Amygdala (tissue), 56 donors: Measurements from ENCODE around the gene A2M.

ENCODE experiments used
- DNase-seq, 56 donors: peaks; one replicate each; lab custom pipeline; 2025; lab: John Stamatoyannopoulos, UW

A2M gene

DNA sequence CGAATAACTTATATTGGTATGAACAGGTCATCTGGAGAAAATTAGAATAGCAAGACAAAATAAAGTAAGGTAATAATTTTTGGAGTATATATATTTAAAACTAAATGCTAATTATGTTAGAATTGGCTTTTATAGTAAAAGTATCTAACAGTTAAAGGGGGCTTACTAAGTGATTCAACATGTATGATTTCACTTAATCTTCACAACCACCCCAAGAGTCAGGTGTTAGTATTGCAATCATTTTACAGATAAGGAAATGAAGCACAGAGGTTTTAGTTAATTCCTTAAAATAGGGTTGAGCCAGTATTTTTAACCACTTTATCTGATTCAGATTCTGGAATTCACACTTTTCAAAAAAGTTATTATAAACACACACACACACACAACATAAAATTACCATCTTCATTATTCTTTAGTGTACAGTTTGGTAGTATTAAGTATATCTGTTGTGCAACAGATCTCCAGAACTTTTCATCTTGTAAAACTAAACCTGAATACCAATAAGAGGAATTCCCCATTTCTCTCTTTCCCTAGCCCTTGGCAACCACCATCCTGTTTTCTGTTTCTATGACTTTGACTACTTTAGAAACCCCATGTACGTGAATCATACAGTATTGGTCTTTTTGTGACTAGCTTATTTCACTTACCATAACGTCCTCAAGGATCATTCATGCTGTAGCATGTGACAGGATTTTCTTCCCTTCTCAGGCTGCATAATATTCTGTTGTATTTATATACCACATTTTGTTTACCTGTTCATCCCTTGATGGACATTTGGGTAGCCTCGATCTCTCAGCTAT lies 12.5 kb downstream of the A2M start:
- no peak for DNase-seq

DNA sequence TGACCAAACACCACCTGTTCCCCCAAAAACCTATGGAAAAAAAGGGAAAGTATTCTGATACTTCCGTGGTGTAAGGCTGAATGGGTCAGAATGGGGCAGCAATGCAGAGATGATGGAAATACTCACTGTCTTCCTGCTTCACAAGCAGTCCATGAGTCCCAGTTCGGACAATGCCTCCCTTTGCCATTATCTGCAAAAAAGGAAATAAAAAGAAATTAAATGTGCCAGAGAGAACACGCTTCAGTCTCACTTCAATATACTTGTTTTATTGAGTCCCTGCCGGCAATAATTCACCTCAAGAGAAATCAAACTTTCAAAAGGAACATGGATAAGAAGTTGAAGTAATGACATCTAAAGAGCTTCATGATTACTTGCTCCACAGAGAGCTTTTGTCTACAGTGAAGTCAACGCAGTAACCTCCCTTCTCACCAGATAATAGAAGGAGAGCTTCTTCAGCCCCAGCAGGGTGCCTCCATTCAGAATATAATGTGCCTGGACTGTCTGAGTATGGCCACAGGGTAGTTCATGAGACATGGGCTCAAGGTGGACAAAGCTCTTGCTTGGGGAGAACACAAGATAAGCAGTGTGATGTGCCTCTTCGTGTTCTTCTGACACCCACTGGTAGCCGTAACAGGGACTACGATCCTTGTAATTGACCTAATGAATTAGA lies 14.6 kb downstream of the A2M start:
- no peak for DNase-seq

DNA sequence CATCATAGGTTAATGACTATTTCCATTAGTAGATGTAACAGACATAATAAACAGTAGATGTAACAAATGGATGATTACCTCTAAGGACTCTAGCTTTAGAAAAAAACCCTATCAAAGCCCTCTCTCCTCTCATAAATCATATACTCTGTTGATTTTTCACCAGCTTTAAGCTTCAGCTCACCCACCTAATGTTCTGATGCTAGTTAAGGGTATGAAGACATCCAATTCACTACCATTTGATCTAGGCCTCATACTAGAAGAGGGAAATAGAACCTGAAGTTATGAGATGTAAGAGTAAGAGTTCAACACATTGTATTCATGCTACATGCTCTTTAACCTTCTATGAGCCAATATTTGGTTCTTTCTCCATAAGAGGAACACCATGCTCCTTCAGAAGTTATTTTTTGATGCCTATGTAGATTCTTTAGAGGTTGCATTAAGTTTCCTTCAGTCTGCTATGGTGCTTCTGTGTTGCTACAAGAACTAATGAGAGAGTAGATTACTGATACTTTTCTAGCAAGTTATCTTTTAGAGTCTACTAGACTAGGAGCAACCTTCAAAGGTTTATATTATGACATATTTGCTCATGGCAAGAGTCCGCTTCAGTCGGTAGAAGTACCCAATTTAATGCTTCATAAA lies 16.0 kb downstream of the A2M start:
- DNase-seq = no peak

DNA sequence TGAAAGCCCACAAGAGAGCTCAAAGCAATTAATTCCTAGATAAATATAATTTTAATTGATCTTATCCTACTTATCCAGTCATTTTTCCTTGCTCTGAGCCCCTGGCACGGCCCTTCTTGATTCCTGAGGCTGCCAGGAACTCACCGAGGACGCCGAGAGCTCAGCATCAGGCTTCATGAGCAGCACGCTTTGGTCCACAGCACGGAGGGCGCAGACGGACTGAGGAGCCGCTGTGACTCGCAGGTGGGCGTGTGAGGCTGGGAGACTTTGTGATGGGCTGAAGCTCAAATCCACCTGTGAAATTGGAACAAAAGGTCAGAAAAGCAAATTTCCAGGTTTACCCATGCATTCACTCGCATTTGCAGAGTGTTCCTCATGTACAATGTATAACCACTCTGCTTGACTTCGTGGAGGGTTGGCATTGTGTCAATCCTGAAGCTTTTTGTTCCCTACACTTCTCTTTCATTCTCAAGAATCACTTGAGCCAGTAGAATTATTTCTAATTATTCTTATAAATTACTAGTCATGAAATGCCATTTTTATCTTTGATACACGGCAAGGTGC lies 17.2 kb downstream of the A2M start:
- no peak for DNase-seq

DNA sequence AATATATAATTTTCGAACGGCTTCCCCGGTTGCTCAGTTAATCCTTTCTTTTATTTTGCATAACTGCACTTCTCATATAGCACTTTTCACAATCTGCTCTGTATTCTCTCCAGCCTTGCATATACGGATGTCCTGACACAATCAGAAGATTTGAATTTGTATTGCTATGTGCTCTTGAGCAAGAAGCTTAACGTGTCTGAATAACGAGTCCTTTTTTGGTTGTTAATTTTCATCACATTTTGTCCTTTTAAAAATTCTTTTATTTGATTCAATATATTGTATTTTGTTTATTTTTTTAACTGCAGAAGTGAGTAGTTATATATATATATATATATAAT lies 17.6 kb downstream of the A2M start:
- no peak for DNase-seq

DNA sequence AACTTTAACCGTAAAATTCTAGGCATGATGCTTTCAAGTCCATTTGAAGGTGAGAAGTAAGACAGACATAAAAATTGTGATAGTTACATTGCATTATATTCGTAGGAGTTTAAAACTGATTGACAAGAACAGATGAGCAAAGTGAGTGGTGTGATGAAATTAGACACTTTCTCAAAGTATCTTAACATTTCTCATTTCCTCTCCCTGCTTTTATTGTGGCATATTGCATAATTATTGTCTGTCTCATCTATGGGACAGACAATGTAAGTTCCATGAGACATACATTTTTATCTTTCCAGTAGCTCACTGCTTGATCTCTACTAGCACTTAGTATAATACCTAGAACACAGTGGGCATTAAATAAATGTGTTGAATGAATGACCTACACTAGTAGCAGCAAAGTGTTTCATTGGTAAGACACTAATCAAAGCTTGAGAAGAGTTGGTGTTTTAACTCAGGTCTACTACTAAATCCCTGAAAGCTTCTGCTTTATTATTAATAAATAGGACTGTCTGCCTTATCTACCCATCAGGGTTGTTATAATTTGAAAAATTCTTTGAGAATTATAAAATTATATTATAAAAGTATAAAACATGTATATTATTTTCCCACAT lies 19.0 kb downstream of the A2M start:
- DNase-seq = no peak

DNA sequence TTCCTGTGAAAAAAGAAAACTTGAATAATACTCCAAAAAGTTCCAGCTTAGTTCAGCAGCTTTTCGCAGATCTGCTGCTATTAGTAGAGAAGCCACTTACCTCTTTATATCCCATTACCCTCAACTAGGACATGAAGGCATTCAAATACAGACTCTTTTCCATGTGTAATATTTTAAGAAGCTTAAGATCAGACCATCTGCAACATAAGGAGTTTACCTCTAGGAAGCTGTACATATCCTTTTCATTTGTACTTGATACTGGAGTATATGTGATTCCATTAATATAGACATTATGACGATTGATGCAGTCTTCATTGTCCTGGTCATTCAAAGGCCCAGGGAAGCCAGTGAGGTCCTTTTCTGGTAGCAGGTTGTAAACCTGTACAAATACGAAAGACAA lies 20.4 kb downstream of the A2M start:
- DNase-seq = no peak

DNA sequence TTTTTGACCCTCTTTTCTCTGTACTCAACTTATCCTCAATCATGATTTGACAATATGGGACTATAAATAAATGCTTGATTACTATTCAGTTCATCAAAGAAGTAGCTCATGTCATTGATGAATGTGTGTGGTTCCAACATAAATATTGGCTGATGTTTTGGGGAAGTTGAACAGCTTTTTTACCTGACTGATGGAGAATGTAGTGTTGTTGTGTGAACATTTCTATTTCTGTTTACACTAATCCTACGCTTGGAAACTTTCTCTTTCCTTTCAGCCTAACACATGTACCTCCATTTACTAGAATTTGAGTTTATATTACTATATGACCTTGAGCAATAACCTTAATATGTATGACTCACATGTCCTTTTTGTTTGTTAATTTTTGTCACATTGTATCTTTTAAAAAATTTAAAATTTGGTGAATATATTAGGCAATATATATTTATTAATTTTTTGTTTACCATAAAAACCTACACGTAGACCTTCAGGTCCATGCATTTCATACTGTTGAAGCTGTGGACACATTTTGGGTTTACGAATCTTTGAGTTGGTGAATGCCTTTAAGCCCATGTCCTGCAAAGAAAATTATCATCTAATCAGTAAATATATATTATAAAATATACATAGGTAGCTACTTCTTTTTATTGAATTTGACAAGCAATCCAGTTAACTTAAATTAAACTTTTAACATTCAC lies 21.1 kb downstream of the A2M start:
- DNase-seq = no peak

DNA sequence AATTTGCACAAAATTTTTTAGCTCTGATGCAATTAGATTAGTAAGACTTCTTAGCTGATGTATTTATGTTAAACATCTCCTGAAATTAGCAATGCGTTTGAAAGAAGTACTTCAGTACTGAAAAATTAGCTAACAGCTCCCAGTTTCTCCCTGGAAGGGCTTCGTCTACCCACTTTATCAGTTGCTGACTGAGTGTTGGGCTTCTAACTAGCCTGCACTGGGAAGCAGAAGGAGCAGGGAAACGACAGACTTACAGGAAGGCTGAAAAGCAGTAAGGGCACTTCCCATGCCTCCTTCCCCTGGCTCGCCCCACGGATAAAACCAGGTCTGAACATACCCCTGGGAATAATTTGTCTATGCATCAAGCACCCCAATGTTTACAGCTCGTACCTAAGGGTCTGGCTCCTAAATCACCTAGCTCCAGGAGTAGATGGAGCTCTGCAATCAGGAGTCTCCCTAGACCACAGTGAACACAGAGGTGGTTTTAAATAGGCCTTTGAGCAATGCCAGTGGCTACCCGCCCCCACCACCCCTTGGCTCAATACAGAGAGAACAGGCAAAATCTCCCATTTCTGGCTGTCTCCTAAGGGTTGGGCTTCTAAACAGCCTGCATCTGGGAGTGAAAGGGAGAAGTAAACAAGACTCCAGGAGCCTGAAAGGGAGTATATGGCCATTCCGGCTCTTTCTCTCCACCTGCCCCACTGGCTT lies 23.7 kb downstream of the A2M start:
- DNase-seq = no peak

DNA sequence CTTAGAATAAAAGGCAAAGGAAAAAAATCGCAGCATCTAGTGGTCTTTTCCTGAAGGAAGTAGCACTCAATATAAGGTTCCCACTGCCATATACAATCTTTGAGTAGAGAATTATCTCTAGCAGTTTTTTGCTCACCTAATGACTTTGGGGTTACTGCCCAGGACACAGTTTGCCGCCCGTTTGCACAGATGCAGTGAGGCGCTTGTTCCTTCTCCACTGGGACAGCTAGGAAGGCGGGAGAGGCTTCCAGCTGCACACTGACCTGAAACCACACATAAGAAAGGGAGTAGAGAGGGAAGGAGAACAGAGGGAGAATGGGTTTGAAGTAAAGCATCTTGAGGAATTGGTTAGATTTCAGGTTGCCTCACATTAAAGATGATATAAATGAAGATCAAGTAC lies 25.5 kb downstream of the A2M start:
- DNase-seq = no peak

DNA sequence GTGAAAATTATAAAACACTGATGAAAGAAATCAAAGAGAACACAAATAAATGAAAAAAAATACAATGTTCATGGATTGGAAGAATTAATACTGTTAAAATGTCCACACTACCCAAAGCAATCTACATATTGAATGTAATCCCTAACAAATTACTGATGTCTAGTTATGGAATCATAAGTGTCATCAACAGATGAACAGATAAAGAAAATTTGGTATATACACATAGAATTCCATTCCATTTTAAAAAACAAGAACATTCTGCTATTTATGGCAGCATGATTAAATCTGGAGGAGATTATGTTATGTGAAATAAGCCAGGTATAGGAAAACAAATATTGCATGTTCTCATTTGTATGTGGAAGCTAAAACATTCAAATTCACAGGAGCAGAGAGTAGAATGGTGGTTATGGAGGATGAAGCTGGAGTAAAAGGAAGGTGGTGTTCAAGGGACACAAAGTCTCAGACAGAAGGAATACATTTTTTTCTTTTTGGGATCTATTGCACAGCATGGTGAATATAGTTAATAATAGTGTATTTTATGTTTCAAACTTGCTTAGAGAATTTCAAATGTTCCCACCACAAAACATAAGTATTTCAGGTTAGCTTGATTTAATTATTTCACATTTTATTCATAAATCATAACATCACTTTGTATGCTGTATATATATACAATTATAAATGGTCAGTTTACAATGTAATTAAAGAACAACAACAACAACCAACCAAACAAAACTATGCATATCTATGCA lies 28.5 kb downstream of the A2M start:
- no peak for DNase-seq

DNA sequence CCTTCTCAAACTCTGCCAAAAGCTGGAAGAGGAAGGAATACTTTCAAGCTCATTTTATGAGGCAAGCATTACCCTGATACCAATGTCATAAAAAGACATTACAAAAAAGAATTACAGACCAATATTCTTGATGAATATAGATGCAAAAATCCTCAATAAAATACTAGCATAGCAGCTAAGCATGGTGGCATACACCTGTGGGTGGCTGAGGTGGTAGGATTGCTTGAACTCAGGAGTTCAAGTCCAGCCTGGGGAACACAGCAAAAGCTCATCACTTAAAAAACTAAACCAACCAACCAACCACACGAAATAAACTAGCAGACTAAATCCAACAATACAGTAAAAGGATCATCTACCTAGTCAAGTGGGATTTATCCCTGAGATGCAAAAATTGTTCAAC lies 29.6 kb downstream of the A2M start:
- no peak for DNase-seq

DNA sequence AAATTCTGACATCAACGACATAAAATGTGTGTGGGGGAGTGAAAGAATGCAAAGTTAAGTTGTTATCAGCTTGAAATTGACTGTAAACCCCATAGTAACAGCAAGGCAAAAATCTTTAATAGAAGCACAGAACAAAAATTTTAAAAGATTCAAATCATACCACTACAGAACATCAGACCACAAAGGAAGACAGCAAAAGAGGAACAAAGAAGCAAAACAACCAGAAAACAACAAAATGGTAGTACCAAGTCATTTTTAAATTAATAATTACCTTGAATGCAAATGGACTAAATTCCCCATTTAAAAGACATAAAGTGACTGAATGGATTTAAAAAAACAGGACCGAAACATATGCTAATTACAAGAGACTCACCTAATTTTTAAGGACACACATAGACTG lies 31.3 kb downstream of the A2M start:
- DNase-seq = no peak

DNA sequence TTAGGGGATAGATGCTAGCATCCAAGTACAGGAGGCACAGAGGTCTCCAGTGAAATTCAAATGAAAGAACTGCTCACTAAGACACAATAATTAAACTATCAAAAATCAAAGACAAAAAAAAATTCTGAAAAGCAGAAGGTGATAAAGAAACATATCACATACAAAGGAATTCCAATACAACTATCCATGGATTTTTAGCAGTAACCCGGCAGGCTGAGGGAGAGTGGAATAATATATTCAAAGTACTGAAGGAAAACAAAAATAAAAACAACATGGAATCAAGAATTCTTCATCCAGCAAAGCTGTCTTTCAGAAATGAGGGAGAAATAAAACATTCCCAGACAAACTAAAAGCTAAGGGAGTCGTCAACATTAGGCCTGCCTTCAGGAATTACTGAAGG lies 31.9 kb downstream of the A2M start:
- no peak for DNase-seq

DNA sequence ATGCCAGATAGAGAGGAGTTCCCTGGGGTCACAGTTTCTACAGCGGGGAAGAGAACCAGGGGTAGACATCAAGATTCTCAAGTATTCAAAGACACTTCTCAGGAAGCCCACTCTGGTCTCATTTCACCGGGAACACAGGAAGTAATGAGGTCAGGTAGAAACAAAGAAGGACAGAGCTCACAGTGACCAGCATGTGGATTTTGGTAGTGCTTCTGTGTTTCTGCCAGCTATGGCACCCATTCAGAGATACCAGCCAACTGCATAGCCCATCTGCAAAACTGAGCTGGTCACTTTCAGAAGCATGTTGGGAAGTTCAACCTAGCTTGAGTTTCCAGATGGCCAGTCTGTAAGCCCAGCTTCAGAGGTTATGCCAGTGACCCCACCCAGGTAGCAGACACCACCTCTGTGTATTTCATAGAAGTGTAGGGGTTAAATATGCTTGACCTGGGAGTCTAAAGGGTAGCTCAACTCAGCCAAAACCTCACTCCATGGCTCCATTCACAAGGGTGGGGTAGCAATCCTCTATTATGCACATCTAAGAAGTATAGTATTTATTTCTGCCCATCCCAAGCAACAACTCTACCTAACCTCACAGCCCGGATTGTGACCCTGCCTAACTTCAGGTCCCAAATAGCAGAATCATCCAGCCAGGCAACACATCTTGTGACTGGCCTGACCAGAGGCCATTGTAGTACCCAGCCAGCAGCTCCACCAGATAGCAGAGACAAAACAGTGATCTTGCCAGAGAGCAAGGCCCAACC lies 33.9 kb downstream of the A2M start:
- DNase-seq = no peak

DNA sequence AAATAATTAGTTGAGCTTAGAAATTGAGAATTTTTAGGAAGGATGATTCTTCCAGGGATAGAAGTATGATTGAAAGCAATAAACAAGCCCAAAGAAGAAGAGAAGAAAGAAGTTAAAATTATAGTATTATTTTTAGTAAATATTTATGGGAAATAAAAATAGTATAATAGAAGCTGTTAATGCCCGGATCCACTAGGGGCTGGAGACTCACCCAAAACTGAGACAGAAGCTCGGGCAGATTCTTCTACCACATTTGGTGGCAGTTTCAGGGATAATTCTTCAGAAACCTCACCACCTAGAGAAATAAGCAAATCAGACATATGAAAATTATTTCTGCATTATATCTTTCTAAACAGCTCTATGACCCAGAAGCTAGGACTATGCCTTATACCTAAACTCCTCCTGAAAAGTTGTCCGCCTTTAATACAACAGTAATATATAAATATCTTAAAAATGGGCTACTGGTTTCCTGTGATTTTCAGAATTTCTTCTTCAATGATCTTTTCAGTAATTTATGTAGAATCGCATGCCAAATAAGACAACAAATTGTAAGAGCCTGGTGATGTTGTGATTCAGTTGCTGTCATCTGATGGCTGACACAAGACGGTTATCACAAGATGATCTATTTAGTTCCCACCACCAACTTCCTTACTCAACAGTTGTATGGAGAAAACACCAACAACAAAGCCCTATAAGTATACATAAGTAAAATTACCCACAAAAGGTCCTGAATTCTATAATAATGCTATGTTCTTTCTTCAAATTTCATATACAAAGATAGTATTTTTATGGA lies 35.6 kb downstream of the A2M start:
- no peak for DNase-seq

DNA sequence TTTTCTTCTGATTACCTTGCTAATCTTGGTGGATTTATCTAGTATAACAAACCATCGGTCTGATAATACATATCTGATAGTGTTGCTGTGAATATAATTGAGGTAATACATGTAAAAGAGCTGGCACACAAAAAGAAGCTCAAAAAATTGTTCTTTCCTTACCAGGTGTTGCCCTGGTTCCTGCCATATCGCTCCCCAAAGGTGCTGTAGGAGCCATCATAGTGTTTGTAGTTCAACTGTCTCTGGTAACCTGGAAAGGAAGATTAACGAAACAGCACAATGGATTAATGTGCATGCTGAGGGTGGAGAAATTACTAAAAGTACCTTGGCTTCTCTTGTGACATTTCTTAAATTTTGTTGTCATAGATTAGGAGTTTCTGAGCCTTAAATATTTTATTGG lies 36.6 kb downstream of the A2M start:
- no peak for DNase-seq
